Thoracic aorta (tissue), 2 donors: ENCODE measurements around the gene MTMR11. TPM values are rescaled to one million over a fixed set of nuclear protein-coding genes. Genes with fewer than 3 reads are reported as not detected.
"Not testable (repeated sequence)": the region's sequence is repeated elsewhere in the genome, so short reads cannot be mapped to it uniquely, and the experiment has no call there.

ENCODE experiments used
- ATAC-seq: fragments of 150-250 bp; one replicate; pipeline ENCODE4 v1.8.0; 2017; ENCODE audit warnings: low read depth; ENCODE audit not compliant: insufficient number of reproducible peaks, low FRiP score
- DNase-seq: peaks from one replicate; pipeline ENCODE4 v3.0.0-alpha.2; 2020; ENCODE audit warnings: low spot score
- H3K27ac ChIP-seq, 2 donors: fragments of 200-600 bp; sonication (generic); 1 replicate in 1 of 2; 2 replicates in 1 of 2; pipeline ENCODE4 v1.5.1; 2016; ENCODE audit warnings: mild to moderate bottlenecking in 2 of 2, moderate library complexity in 2 of 2
- H3K27me3 ChIP-seq: fragments of 200-600 bp; sonication (generic); replicated peaks from 2 replicates; pipeline ENCODE4 v1.6.0; 2016; ENCODE audit warnings: mild to moderate bottlenecking; ENCODE audit not compliant: insufficient read depth
- H3K36me3 ChIP-seq: fragments of 200-600 bp; sonication (generic); one replicate; pipeline ENCODE4 v1.5.1; 2016
- H3K4me1 ChIP-seq, 2 donors: fragments of 200-600 bp; sonication (generic); 1 replicate in 1 of 2; 2 replicates in 1 of 2; pipeline versions ENCODE4 v1.5.1 to v1.6.0; 2016; ENCODE audit warnings: low read depth in 2 of 2, mild to moderate bottlenecking in 1 of 2; ENCODE audit not compliant: control insufficient read depth in 1 of 2
- H3K4me3 ChIP-seq: fragments of 200-600 bp; sonication (generic); 2 replicates; pipeline ENCODE4 v1.5.1; 2016; ENCODE audit warnings: mild to moderate bottlenecking
- H3K9me3 ChIP-seq: fragments of 200-600 bp; sonication (generic); 2 replicates; pipeline ENCODE4 v1.5.1; 2016
- CTCF ChIP-seq: fragments of 200-600 bp; sonication (generic); IDR thresholded peaks from one replicate; pipeline ENCODE4 v1.5.1; 2019; ENCODE audit warnings: antibody characterized with exemption
- total RNA-seq, 2 donors: library from RNA; depleted of rRNA; stranded (reverse); fragments of >200 nt; gene quantifications; one replicate each; pipeline versions ENCODE4 v1.1.0 to v1.2.3, GENCODE V29; 2016

MTMR11 gene
- total RNA-seq, 2 donors from 2014 or later: 50.8 to 53.7 TPM

GRCh38 chr1:149887456-149888246, 49.0 kb downstream of the MTMR11 start:
- Histone ChIP-seq H3K4me1 (peaks cover 6 to 21% of the 10 kb centered on the region in 2 donors), H3K27me3 (no peaks in the 10 kb centered on the region), H3K9me3 (no peaks in the 10 kb centered on the region), H3K4me3 (peak overlapping the region; percentile 76), H3K27ac (peak overlapping the region; percentile 88 to 100), H3K36me3 (no peaks in the 10 kb centered on the region)
- ATAC-seq (peak; percentile 87), DNase-seq (peak; percentile 69)
- TF ChIP-seq CTCF: no peak

GRCh38 chr1:149887196-149887455, 49.6 kb downstream of the MTMR11 start:
- peak overlapping the region; percentile 88 to 100 for H3K27ac ChIP-seq
- not testable (repeated sequence) for ATAC-seq, H3K27me3 ChIP-seq, DNase-seq, H3K36me3 ChIP-seq, H3K9me3 ChIP-seq
- peak overlapping the region; percentile 76 for H3K4me3 ChIP-seq
- H3K4me1 ChIP-seq: peaks cover 6 to 21% of the 10 kb centered on the region in 2 donors

- Histone ChIP-seq H3K4me3 (peak overlapping the region; percentile 76), H3K4me1 (peaks cover 6 to 21% of the 10 kb centered on the region in 2 donors), H3K27me3 (no peaks in the 10 kb centered on the region), H3K27ac (peak overlapping the region; percentile 88 to 100), H3K9me3 (no peaks in the 10 kb centered on the region), H3K36me3 (no peaks in the 10 kb centered on the region)
- peak; percentile 80 for DNase-seq
- TF ChIP-seq CTCF: no peak
- ATAC-seq: peak; percentile 85
Observed at GRCh38 chr1:149886396-149887195, 50.1 kb downstream of the MTMR11 start.

GRCh38 chr1:149886121-149886395, 50.6 kb downstream of the MTMR11 start:
- peak overlapping the region; percentile 76 for H3K4me3 ChIP-seq
- peaks cover 6 to 21% of the 10 kb centered on the region in 2 donors for H3K4me1 ChIP-seq
- not testable (repeated sequence) for H3K27me3 ChIP-seq, ATAC-seq, DNase-seq, H3K9me3 ChIP-seq, H3K36me3 ChIP-seq
- peak overlapping the region; percentile 88 to 100 for H3K27ac ChIP-seq

- Histone ChIP-seq H3K4me1 (peaks cover 6 to 21% of the 10 kb centered on the region in 2 donors), H3K27me3 (no peaks in the 10 kb centered on the region), H3K27ac (peak overlapping the region; percentile 88 to 100), H3K36me3 (no peaks in the 10 kb centered on the region), H3K9me3 (no peaks in the 10 kb centered on the region), H3K4me3 (peak overlapping the region; percentile 76)
- no peak for TF ChIP-seq CTCF
- DNase-seq: peak; percentile 66
- ATAC-seq: peak; percentile 1
Observed at GRCh38 chr1:149885339-149886120, 51.1 kb downstream of the MTMR11 start.
